Measurements from ENCODE around the gene ATP6V1G2.

Gene ATP6V1G2

GRCh38 chr6:31532644-31533454 lies 13.6 kb downstream of the ATP6V1G2 start:
- H3K4me3 ChIP-seq (ENCODE audit: low read length), result no peak overlapping the region
- DNase-seq (ENCODE audit: low read depth), result no peak
- no peak for TF ChIP-seq CTCF (IDR thresholded peaks at IDR 0.05; ENCODE audit: insufficient read depth, low read depth, low read length, missing control alignments)

- H3K4me3 ChIP-seq (ENCODE audit: low read length), result no peak overlapping the region
- TF ChIP-seq CTCF (IDR thresholded peaks at IDR 0.05; ENCODE audit: insufficient read depth, low read depth, low read length, missing control alignments), result no peak
- no peak for DNase-seq (ENCODE audit: low read depth)
Observed at GRCh38 chr6:31531771-31532643, 14.4 kb downstream of the ATP6V1G2 start.

- no peak overlapping the region for H3K4me3 ChIP-seq (ENCODE audit: low read length)
- no peak for DNase-seq (ENCODE audit: low read depth)
- no peak for TF ChIP-seq CTCF (IDR thresholded peaks at IDR 0.05; ENCODE audit: insufficient read depth, low read depth, low read length, missing control alignments)
Observed at GRCh38 chr6:31531162-31531561, 15.2 kb downstream of the ATP6V1G2 start.

- DNase-seq (ENCODE audit: low read depth), result no peak
- TF ChIP-seq CTCF (IDR thresholded peaks at IDR 0.05; ENCODE audit: insufficient read depth, low read depth, low read length, missing control alignments), result no peak
- no peak overlapping the region for H3K4me3 ChIP-seq (ENCODE audit: low read length)
Observed at GRCh38 chr6:31530659-31531058, 15.7 kb downstream of the ATP6V1G2 start.

GRCh38 chr6:31529329-31530150 lies 16.9 kb downstream of the ATP6V1G2 start:
- no peak for DNase-seq (ENCODE audit: low read depth)
- H3K4me3 ChIP-seq (ENCODE audit: low read length), result no peak overlapping the region
- no peak for TF ChIP-seq CTCF (IDR thresholded peaks at IDR 0.05; ENCODE audit: insufficient read depth, low read depth, low read length, missing control alignments)

GRCh38 chr6:31528821-31529328 lies 17.5 kb downstream of the ATP6V1G2 start, which contains the start of gene MCCD1:
TSS of gene MCCD1 (plus strand) at chr6:31528962. CDS start at chr6:31529015, 53 bp downstream.
- no peak for DNase-seq (ENCODE audit: low read depth)
- no peak within 1 kb of the TSS for H3K4me3 ChIP-seq (ENCODE audit: low read length)
- TF ChIP-seq CTCF (IDR thresholded peaks at IDR 0.05; ENCODE audit: insufficient read depth, low read depth, low read length, missing control alignments), result no peak
